Keratinocyte (primary cell): Measurements from ENCODE around the gene PRKCH.

Source experiments
- CTCF ChIP-seq, 3 experiments: IDR thresholded peaks in 1 of 3; conservative IDR thresholded peaks in 1 of 3; optimal IDR thresholded peaks in 1 of 3; 2 replicates in 2 of 3; 3 replicates in 1 of 3; pipeline versions ENCODE3 to v1.5.1; 2011; ENCODE audit warnings: low read length in 3 of 3, mild to moderate bottlenecking in 3 of 3, moderate library complexity in 2 of 3, control low read depth in 1 of 3, inconsistent platforms in 1 of 3; ENCODE audit not compliant: insufficient read depth in 2 of 3; ENCODE audit errors: extremely low read depth in 1 of 3
- EZH2 ChIP-seq: IDR thresholded peaks from one replicate; pipeline ENCODE4 v1.6.1; 2012; ENCODE audit warnings: inconsistent platforms, mild to moderate bottlenecking, low read length, moderate library complexity

GRCh38 chr14:61409782-61410181, 88.4 kb downstream of the PRKCH start:
- TF ChIP-seq CTCF (optimal IDR thresholded peaks at IDR 0.05 in 1 of 3, IDR thresholded peaks at IDR 0.05 in 1 of 3, conservative IDR thresholded peaks at IDR 0.05 in 1 of 3; ENCODE audit: extremely low read depth in 1 of 3, insufficient read depth in 2 of 3, low read length in 3 of 3), result no peak
- TF ChIP-seq EZH2, result no peak
